Fibroblast of the conjunctiva (primary cell): ENCODE results near the gene RANBP17.

Experiments
- DNase-seq: peaks from one replicate; pipeline ENCODE4 v3.0.0-alpha.2; 2010; ENCODE audit warnings: low read depth

RANBP17 gene

GRCh38 chr5:171092194-171092593 is 230.4 kb downstream of the RANBP17 start:
- DNase-seq, result peak; percentile 16

DNA sequence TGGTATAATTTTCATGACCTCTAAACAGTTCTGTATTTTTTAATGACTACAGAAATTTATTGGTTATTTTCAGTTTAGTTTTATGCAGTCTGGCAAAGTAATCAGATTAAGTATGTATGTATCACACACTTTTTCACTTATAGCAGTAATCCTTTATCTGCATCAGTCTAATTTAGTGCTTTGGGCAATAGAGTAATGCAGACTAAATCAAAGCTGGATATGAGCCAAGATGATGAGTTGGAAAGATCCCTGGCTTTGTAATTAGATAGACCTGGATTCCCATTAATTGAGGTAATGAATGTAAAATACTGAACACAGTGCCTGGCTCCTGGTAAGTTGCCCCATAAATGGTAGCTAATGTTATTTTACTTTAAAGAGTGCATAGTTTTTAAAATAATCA is 231.8 kb downstream of the RANBP17 start:
- DNase-seq, result no peak

DNA sequence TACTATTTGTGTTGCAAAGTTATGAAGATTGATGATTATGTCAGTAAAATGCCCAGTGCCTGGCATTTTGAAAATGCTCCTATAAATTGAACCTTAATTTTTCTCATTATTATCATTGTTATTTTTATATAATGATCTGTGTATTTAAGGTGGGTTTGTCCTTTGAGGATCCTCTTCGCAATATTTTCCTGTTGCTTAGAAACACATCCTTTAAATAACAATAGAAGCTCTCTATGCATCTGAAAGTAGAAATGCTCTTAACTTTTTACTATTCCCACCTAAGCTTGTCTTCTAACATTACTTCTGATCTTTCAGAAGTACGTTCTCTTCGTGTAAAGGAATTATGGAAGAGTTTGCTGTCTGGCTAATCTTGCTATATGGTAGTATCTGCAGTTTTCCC is 232.5 kb downstream of the RANBP17 start:
- no peak for DNase-seq

DNA sequence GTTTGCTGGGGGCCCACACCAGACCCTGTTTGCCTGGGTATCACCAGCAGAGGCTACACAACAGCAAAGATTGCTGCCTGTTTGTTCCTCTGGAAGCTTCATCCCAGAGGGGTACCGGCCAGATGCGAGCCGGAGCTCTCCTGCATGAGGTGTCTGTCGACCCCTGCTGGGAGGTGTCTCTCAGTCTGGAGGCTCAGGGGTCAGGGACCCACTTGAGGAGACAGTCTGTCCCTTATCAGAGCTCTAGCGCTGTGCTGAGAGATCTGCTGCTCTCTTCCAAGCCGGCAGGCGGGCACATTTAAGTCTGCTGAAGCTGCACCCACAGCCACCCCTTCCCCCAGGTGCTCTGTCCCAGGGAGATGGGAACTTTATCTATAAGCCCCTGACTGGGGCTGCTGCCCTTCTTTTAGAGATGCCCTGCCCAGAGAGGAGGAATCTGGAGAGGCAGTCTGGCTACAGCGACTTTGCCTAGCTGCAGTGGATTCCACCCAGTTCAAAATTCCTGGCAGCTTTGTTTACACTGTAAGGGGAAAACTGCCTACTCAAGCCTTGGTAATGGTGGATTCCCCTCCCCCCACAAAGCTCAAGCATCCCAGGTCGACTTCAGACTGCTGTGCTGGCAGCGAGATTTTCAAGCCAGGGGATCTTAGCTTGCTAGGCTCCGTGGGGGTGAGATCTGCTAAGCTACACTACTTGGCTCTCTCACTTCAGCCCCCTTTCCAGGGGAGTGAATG is 241.2 kb downstream of the RANBP17 start:
- no peak for DNase-seq

DNA sequence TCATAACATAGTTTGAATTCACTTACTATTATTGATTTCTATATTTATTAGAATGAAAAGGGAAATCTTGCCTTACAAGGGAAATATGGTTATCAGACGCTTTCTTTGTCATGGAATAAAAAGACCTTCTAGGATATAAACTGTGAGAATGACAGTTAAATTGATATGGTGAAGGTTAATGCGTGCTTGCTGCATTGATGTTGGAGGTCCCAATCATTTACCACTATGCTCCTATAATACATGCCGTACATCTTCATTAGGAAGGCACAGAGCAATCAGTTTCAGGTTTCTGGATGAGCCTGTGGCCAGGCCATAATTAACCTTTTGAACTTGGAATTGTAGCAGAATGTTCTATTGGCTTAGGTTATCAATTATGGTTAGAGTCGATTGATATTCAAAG is 245.9 kb downstream of the RANBP17 start:
- DNase-seq, result no peak

GRCh38 chr5:171115519-171115918 is 253.7 kb downstream of the RANBP17 start:
- no peak for DNase-seq

- DNase-seq, result no peak
These were observed 254.9 kb downstream of the RANBP17 start for GRCh38 chr5:171116719-171117118.

- no peak for DNase-seq
These were observed 259.3 kb downstream of the RANBP17 start for GRCh38 chr5:171120986-171121622.

DNA sequence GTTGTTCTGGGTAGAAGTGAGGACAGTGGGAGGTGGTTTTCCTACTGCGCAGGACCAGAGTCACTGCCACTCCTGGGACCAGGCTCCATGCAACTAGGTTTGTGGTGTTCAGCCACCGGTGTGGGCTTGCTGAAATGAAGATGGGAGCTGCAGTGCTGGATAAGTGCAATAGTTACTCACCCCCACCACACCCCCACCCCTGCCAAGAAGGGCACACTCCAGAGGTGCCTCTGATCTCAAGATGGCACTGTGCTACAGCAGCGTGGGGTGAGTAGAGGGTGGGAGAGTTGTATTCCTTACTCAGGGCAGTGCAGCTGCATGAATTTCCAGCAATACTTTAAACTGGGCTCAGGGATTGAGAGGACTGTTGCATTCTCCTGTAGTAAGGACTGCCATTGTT is 259.8 kb downstream of the RANBP17 start:
- DNase-seq, result no peak

DNA sequence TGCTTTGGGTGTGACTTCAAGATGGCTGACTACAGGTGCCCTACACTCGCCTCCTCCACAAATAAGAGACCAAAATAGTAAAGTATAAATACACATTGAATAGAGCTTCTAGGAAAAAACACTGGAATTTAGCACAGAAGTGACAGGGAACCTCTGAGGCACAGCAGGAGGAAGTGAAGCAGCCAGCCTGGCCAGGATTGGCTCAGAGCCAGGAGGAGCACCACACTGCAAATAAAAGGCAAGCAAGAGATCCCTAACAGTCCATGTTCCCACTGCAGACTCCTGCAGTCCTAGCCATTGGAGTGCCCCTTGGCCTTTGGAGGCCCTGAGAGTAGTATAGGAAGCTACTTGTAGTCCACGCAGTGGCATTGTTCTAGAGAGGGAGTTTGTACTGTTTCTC is 260.6 kb downstream of the RANBP17 start:
- no peak for DNase-seq

DNA sequence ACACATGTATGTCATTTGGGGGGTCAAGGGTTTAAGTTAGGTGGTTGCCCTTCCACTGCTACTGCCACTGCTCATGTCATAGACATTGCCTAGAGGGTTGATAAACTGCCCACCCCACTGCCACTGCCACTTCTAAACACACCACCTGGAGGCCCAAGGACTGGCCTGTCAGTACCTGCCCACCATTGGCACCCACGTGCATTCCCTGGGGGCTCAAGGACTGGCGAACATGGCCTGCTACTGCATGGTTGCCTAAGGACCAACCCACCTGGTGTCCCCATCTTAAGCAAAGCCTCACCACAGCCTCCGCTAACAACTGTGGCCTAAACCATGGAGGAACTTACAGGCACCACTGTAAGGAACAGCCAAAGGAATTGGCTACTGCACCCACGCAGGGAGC is 261.6 kb downstream of the RANBP17 start:
- DNase-seq, result no peak

DNA sequence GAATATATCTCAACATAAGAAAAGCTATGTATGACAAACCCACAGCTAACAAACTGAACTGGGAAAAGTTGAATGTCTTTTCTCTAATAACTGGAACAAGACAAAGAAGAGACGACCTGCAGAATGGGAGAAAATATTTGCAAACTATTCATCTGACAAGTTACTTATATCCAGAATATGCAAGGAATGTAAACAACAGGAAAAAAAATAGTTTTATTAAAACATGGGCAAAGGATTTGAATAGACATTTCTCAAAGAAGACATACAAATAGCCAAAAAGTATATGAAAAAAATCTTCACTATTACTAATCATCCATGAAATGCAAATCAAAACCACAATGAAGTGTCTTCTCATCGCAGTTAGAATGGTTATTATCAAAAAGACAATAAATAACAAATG is 265.5 kb downstream of the RANBP17 start:
- no peak for DNase-seq

DNA sequence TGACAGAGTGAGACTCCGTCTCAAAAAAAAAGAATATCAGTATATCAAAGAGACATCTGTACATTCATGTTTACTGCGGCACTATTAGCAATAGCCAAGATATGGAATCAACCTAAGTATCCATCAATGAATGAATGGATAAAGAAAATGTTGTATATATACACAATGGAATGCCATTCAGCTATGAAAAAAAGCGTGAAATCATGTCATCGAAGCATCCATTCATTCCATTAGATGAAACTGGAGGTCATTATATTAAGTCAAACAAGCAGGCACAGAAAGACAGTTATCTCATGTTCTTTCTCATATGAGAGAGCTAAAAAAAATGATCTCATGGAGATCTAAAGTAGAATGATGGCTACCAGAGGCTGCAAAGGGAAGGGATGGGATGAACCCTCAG is 266.3 kb downstream of the RANBP17 start:
- DNase-seq, result no peak

GRCh38 chr5:171129308-171129707 is 267.5 kb downstream of the RANBP17 start:
- no peak for DNase-seq

DNA sequence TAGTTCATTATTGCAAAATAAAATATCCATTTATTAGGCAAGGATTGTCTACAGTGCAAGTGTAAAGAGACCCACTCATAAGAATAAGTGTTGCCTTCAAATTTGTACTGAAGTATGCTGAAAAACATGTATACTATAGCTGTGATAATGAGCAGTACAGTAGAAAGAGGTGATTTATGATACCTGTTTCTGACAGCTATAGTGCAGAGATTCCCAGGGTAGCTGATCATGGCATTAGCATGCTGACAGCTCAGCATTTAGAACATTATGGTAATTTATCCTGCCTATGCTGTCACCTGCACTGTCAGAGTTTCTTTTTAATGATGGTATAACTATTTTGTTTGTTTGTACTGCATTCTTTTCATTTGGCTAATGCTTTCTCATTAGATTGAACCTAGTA is 269.7 kb downstream of the RANBP17 start:
- DNase-seq, result no peak

DNA sequence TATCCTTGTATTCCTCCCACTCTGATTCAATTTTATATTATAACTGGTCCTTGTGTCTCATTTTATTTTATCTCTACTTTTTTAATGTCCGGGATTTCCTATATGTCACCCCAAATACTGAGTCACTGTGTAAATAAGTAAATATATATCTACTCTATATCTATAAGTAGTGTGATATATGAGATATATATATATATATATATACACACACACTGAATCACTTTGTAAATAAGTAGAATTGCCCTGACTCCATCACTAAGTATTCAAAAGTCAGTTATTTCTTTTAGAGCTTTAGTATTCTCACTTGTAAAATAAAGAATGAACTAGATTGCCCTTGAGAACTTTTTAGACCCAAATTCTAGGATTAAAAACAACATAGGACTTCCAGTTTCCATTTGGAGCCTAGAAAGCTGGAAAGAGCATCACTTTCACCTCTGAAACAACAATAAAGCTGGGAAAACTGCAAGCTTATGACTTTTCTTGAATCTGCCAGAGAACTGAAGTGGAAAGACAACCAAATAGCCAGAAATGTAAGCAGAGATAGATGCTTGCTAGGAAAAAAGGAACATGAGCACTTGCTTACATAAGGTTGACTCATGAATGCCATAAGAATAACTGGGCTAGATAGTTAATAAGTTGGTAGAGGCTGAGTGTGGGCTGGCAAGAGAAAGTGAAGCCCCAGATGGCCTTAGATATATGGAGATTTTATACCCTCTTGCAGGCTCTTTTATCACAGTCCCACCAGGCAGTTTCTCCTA is 276.1 kb downstream of the RANBP17 start:
- DNase-seq, result peak; percentile 12

DNA sequence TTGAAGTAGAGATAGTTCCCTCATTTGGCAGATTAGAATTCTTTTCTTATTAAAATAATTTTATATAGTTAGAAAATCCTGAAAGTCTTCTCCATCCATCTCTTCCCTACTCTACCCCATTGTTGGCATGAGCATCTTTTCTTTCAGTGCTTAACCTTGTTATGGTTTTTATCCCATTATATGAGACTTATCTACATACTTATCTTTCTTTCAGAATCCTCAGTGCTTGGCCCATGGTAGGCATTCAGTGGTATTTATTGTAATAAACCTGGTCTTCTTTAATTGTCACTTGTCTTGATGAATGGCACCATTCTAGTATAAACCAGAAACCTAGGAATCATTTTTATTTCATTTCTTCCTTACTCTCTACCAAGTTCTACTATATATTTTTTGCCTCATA is 277.4 kb downstream of the RANBP17 start:
- DNase-seq, result no peak

GRCh38 chr5:171142617-171143016 is 280.8 kb downstream of the RANBP17 start:
- no peak for DNase-seq

DNA sequence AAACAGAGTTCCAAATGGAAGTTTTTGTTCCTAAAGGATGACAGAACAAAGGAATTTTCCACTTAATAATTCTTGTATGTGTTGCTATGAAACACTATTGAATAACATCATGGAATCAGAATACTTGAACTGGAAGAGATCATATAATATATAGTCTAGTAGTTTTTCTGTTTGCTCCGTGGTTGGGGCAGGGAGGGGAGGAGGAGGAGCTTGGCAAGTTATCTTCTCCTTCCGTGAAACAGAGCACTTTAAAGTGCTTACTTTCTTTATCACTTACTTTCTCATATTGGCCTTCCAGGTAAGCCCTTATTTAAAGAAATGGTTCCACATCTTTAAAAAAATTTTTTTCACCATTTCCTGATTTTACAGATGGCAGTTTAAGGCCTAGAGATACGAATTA is 281.4 kb downstream of the RANBP17 start:
- no peak for DNase-seq

DNA sequence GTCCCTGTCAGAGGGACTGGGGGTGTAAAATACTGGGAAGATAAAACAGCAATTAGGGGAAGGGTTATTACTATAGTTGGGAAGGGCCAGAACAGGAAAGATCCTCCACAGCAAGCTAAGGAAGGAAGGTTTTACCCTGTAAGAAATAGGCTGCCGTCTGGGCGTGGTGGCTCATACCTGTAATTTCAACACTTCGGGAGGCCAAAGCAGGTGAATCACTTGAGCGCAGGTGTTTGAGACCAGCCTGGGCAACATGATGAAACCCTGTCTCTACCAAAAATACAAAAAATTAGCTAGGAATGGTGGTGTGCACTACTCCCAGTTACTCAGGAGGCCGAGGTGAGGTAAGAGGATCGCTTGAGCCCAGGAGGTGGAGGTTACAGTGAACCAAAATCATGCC is 282.1 kb downstream of the RANBP17 start:
- no peak for DNase-seq

DNA sequence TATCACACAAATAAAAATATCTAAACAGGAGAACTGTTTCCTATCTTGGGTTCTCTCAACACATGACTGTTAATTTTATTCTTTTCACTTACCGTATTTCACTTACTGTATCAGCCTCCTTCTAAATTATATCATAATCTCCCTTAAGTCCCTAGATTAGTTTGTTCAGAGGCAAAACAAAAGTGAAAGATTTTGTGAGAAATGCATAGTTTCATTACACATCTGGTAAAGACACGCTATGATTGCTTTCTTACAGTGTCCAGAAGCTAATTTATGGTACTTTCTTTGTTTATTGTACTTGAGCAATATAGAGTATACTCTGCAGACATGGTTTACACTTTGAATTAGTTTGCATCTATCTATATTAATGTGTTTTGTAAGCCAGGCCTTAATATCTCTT is 287.5 kb downstream of the RANBP17 start:
- DNase-seq, result no peak

GRCh38 chr5:171149772-171150171 is 288.0 kb downstream of the RANBP17 start:
- DNase-seq, result no peak

DNA sequence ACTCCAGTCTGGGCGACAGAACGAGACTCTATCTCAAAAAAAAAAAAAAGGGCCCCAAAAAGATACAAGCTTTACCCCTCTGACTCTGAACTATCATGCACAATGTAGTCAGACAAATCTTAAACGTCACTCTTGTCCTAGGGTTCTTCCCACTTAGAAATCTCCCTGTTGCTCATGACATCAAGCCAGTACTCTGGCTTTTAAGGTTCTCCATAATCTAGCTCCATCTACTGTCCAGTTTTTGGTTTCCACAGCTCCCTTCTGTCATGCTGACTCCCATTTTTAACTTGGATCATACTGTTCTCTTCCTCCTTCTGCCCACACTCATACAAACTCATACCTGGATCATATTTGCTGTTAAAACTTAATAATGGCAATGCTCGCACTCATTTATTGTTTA is 290.6 kb downstream of the RANBP17 start:
- DNase-seq, result no peak
